Endothelial cell of umbilical vein (primary cell): ENCODE results near the gene KMT2C. TPM values are rescaled to one million over a fixed set of nuclear protein-coding genes. Genes with fewer than 3 reads are reported as not detected.

Source experiments
- BruUV-seq: library from RNA; stranded (reverse); fragments of 400-500 nt; replicated peaks from 2 replicates; lab custom pipeline; 2021; lab: Mats Ljungman, UMichigan
- CTCF ChIA-PET: fragments of 300-600, 350-600 bp; sonication (Branson Sonifier 250); formaldehyde crosslinking; loops from one replicate; lab custom pipeline; 2021; ENCODE audit warnings: antibody characterized with exemption, inconsistent platforms; lab: Charles Lee
- POLR2A ChIA-PET: fragments of 300-600, 350-600 bp; sonication (Branson Sonifier 250); formaldehyde crosslinking; loops from one replicate; lab custom pipeline; 2021; ENCODE audit warnings: antibody characterized with exemption, inconsistent platforms; lab: Charles Lee
- DNase-seq: peaks from one replicate; pipeline ENCODE4 v3.0.0-alpha.2; 2011; ENCODE audit warnings: low read depth, low spot score
- FAIRE-seq: peaks from 2 replicates; lab custom pipeline; 2011; peaks lifted over from hg19 to GRCh38; lab: Jason Lieb, UNC
- H2AFZ ChIP-seq: 2 replicates; pipeline ENCODE4 v1.6.0; 2012; ENCODE audit warnings: low read depth, low read length, control low read depth, inconsistent platforms
- H3K27ac ChIP-seq: 2 replicates; pipeline ENCODE4 v1.5.1; 2011; ENCODE audit warnings: low read depth, mild to moderate bottlenecking, control low read depth, low read length, moderate library complexity; ENCODE audit not compliant: insufficient read depth
- H3K27me3 ChIP-seq, 2 experiments: 2 replicates each; pipeline versions ENCODE4 v1.6.0 to v1.6.1; 2011; ENCODE audit warnings: low read length in 2 of 2, mixed read lengths in 1 of 2; ENCODE audit not compliant: control insufficient read depth in 2 of 2, insufficient read depth in 2 of 2
- H3K36me3 ChIP-seq, 2 experiments: 2 replicates in 1 of 2; 3 replicates in 1 of 2; pipeline ENCODE4 v1.5.1; 2011; ENCODE audit warnings: low read length in 2 of 2, mild to moderate bottlenecking in 1 of 2, moderate library complexity in 1 of 2; ENCODE audit not compliant: control insufficient read depth in 2 of 2, insufficient read depth in 2 of 2; ENCODE audit errors: extremely low read depth in 1 of 2
- H3K4me1 ChIP-seq: 3 replicates; pipeline ENCODE4 v1.5.1; 2011; ENCODE audit warnings: mild to moderate bottlenecking, low read length; ENCODE audit not compliant: control insufficient read depth, insufficient read depth; ENCODE audit errors: extremely low read depth
- H3K4me2 ChIP-seq: 2 replicates; pipeline ENCODE4 v1.6.1; 2011; ENCODE audit warnings: low read length, control low read depth, mixed read lengths; ENCODE audit not compliant: insufficient read depth
- H3K4me3 ChIP-seq, 3 experiments: fragments of 200-600 bp in 1 of 3; sonication (generic), shearing (Covaris generic) in 1 of 3; replicated peaks in 1 of 3; 2 replicates each; pipeline ENCODE4 v1.5.1; 2011 to 2016; ENCODE audit warnings: control low read depth in 3 of 3, low read length in 3 of 3, mild to moderate bottlenecking in 2 of 3, inconsistent platforms in 1 of 3, low read depth in 1 of 3, moderate library complexity in 1 of 3; ENCODE audit not compliant: insufficient read depth in 1 of 3
- H3K79me2 ChIP-seq: 2 replicates; pipeline ENCODE4 v1.6.0; 2012; ENCODE audit warnings: low read length, inconsistent platforms; ENCODE audit not compliant: control insufficient read depth, insufficient read depth
- H3K9ac ChIP-seq: replicated peaks from 2 replicates; pipeline ENCODE3; 2011; ENCODE audit warnings: low read length, control low read depth; ENCODE audit not compliant: insufficient read depth; ENCODE audit errors: extremely low read depth
- H3K9me1 ChIP-seq: replicated peaks from 3 replicates; pipeline ENCODE4 v1.6.0; 2011; ENCODE audit warnings: mild to moderate bottlenecking, low read length; ENCODE audit not compliant: control insufficient read depth, insufficient read depth; ENCODE audit errors: extremely low read depth
- H3K9me3 ChIP-seq: replicated peaks from 2 replicates; pipeline ENCODE4 v1.5.1; 2012; ENCODE audit warnings: low read length, inconsistent platforms; ENCODE audit not compliant: control insufficient read depth, insufficient read depth
- H4K20me1 ChIP-seq: replicated peaks from 2 replicates; pipeline ENCODE3; 2011; ENCODE audit warnings: mild to moderate bottlenecking, low read length; ENCODE audit not compliant: control insufficient read depth, insufficient read depth; ENCODE audit errors: extremely low read depth
- EZH2 ChIP-seq: IDR thresholded peaks from 2 replicates; pipeline ENCODE4 v1.6.1; 2012; ENCODE audit warnings: borderline replicate concordance, low read depth, mild to moderate bottlenecking, moderate library complexity, low read length, inconsistent platforms; ENCODE audit not compliant: severe bottlenecking
- FOS ChIP-seq: IDR thresholded peaks from 2 replicates; pipeline ENCODE4 v1.6.1; 2011; ENCODE audit warnings: mild to moderate bottlenecking, low read length, moderate library complexity, borderline replicate concordance; ENCODE audit not compliant: insufficient read depth
- GATA2 ChIP-seq: IDR thresholded peaks from 2 replicates; pipeline ENCODE4 v1.7.0; 2011; ENCODE audit warnings: low read depth, mild to moderate bottlenecking, moderate library complexity, mixed read lengths, low read length; ENCODE audit not compliant: insufficient read length, insufficient read depth
- JUN ChIP-seq: IDR thresholded peaks from 2 replicates; pipeline ENCODE4 v1.6.1; 2011; ENCODE audit warnings: borderline replicate concordance, low read depth; ENCODE audit not compliant: insufficient read length, insufficient read depth
- MYC ChIP-seq: IDR thresholded peaks from one replicate; pipeline ENCODE4 v1.6.1; 2011; ENCODE audit warnings: mild to moderate bottlenecking, low read depth, low read length
- POLR2A ChIP-seq: IDR thresholded peaks from 2 replicates; pipeline ENCODE4 v1.6.1; 2012; ENCODE audit warnings: low read depth, mild to moderate bottlenecking, control low read depth, low read length
- POLR2AphosphoS5 ChIP-seq: IDR thresholded peaks from 2 replicates; pipeline ENCODE4 v1.6.1; 2012; ENCODE audit warnings: low read depth, mild to moderate bottlenecking, control low read depth, low read length, moderate library complexity; ENCODE audit not compliant: insufficient read depth
- dilution Hi-C: fragments of 300-500 bp; cut with MboI; formaldehyde crosslinking; loops from one replicate; pipeline ENCODE4 v1.15.0; 2019; ENCODE audit warnings: low sequenced_read_pairs; ENCODE audit not compliant: extremely low pct_ligation_motif_present
- intact Hi-C: fragments of 100-400 bp; cut with micrococcal nuclease; formaldehyde crosslinking; loops from one replicate; pipeline ENCODE4 v1.10.0; 2022
- polyA plus RNA-seq, 4 experiments: library from polyadenylated mRNA; depleted of rRNA in 3 of 4; stranded (reverse) in 3 of 4; unstranded in 1 of 4; fragments of >200 nt; gene quantifications; 2 replicates each; pipeline versions ENCODE4 v1.2.1 to v1.2.3, GENCODE V29; 2011 to 2012; ENCODE audit warnings: missing spikeins in 1 of 4
- total RNA-seq: library from RNA; stranded (reverse); gene quantifications from 2 replicates; pipeline ENCODE4 v1.2.3, GENCODE V29; 2021
- TF ChIP-seq, protein P1 (sequence below): IDR thresholded peaks from 2 replicates; pipeline ENCODE4 v1.6.1; 2011; ENCODE audit not compliant: insufficient read depth, insufficient read length
- TF ChIP-seq, protein P2 (sequence below), 2 donors: IDR thresholded peaks; 1 replicate in 1 of 2; 2 replicates in 1 of 2; pipeline ENCODE4 v1.5.1; 2011; ENCODE audit warnings: low read length in 2 of 2, mild to moderate bottlenecking in 2 of 2, moderate library complexity in 2 of 2, control low read depth in 1 of 2, inconsistent platforms in 1 of 2, low read depth in 1 of 2; ENCODE audit not compliant: insufficient read depth in 1 of 2; ENCODE audit errors: extremely low read depth in 1 of 2

The KMT2C gene
- total and polyA plus RNA-seq, 2 donors (not counting 3 experiments of a cell fraction or from before 2014, with no cell fraction given): 8.0 to 53.7 TPM

- no peaks in the 10 kb centered on the region for H3K9me3 ChIP-seq
- no peaks in the 10 kb centered on the region for H3K79me2 ChIP-seq
- intact Hi-C loops: no loop called here
- BruUV-seq: no TSS peak
- no peak overlapping the region for H3K4me3 ChIP-seq
- no peak for TF ChIP-seq GATA2
- TF ChIP-seq, protein P1, sequence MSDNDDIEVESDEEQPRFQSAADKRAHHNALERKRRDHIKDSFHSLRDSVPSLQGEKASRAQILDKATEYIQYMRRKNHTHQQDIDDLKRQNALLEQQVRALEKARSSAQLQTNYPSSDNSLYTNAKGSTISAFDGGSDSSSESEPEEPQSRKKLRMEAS: no peak
- DNase-seq (no peak), FAIRE-seq (no peak)
- dilution Hi-C loops: no loop called here
- H3K36me3 ChIP-seq: peaks cover 15 to 28% of the 10 kb centered on the region in 2 experiments
- no peak overlapping the region for H2AFZ ChIP-seq
- no peak overlapping the region for H3K4me2 ChIP-seq
- CTCF ChIA-PET: interaction anchor here (1.3 to 1.5 kb wide), 2 partner anchors 14 to 546 kb away, joined by 3 read pairs; no protein-coding TSS in a partner anchor
- H3K9me1 ChIP-seq: no peaks in the 10 kb centered on the region
- no peaks in the 10 kb centered on the region for H3K27me3 ChIP-seq
- POLR2A ChIA-PET: interaction anchor here (0.7 kb wide), 1 partner anchor 16 kb away, joined by 3 read pairs; no protein-coding TSS in a partner anchor
- H3K9ac ChIP-seq: no peak overlapping the region
- no peak overlapping the region for H3K27ac ChIP-seq
- H3K4me1 ChIP-seq: no peaks in the 10 kb centered on the region
- H4K20me1 ChIP-seq: no peaks in the 10 kb centered on the region
Observed at GRCh38 chr7:152161171-152161570, 274.6 kb downstream of the KMT2C start.

GRCh38 chr7:152158801-152159587, 276.8 kb downstream of the KMT2C start:
- TF ChIP-seq FOS: no peak
- TF ChIP-seq GATA2: no peak
- no peak for TF ChIP-seq EZH2
- no peak for TF ChIP-seq MYC
- TF ChIP-seq POLR2A: no peak
- TF ChIP-seq, protein P1: no peak
- no peak for TF ChIP-seq POLR2AphosphoS5
- no peak for TF ChIP-seq JUN
- TF ChIP-seq, protein P2, sequence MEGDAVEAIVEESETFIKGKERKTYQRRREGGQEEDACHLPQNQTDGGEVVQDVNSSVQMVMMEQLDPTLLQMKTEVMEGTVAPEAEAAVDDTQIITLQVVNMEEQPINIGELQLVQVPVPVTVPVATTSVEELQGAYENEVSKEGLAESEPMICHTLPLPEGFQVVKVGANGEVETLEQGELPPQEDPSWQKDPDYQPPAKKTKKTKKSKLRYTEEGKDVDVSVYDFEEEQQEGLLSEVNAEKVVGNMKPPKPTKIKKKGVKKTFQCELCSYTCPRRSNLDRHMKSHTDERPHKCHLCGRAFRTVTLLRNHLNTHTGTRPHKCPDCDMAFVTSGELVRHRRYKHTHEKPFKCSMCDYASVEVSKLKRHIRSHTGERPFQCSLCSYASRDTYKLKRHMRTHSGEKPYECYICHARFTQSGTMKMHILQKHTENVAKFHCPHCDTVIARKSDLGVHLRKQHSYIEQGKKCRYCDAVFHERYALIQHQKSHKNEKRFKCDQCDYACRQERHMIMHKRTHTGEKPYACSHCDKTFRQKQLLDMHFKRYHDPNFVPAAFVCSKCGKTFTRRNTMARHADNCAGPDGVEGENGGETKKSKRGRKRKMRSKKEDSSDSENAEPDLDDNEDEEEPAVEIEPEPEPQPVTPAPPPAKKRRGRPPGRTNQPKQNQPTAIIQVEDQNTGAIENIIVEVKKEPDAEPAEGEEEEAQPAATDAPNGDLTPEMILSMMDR (IDR thresholded peaks at IDR 0.05; ENCODE audit: extremely low read depth in 1 of 2, insufficient read depth in 1 of 2, low read depth in 1 of 2, low read length in 2 of 2): no peak
- Histone ChIP-seq H4K20me1 (no peaks in the 10 kb centered on the region), H2AFZ (no peak overlapping the region), H3K9me1 (no peaks in the 10 kb centered on the region), H3K9ac (no peak overlapping the region), H3K4me3 (no peak overlapping the region), H3K79me2 (no peaks in the 10 kb centered on the region), H3K4me2 (no peak overlapping the region), H3K27ac (no peak overlapping the region), H3K4me1 (no peaks in the 10 kb centered on the region), H3K36me3 (peaks cover 19 to 35% of the 10 kb centered on the region in 2 experiments), H3K9me3 (no peaks in the 10 kb centered on the region), H3K27me3 (no peaks in the 10 kb centered on the region)
- ChIA-PET CTCF (interaction anchor here (1.3 kb wide), 1 partner anchor 10 kb away, joined by 5 read pairs; no protein-coding TSS in a partner anchor), POLR2A (no interaction called here)
- BruUV-seq: no TSS peak
- DNase-seq (no peak), FAIRE-seq (no peak)
- intact Hi-C loops: no loop called here
- dilution Hi-C loops: no loop called here
